ENCODE data around the gene CYSRT1.

GRCh38 chr9:137195525-137196220, 29.3 kb upstream of the CYSRT1 start:
- TF ChIP-seq, protein P1, sequence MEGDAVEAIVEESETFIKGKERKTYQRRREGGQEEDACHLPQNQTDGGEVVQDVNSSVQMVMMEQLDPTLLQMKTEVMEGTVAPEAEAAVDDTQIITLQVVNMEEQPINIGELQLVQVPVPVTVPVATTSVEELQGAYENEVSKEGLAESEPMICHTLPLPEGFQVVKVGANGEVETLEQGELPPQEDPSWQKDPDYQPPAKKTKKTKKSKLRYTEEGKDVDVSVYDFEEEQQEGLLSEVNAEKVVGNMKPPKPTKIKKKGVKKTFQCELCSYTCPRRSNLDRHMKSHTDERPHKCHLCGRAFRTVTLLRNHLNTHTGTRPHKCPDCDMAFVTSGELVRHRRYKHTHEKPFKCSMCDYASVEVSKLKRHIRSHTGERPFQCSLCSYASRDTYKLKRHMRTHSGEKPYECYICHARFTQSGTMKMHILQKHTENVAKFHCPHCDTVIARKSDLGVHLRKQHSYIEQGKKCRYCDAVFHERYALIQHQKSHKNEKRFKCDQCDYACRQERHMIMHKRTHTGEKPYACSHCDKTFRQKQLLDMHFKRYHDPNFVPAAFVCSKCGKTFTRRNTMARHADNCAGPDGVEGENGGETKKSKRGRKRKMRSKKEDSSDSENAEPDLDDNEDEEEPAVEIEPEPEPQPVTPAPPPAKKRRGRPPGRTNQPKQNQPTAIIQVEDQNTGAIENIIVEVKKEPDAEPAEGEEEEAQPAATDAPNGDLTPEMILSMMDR (IDR thresholded peaks at IDR 0.05; ENCODE audit: insufficient read depth, low read depth, low read length): no peak
- no peak for TF ChIP-seq EZH2 (IDR thresholded peaks at IDR 0.05; ENCODE audit: insufficient read depth, low read length)
